GM18499 (cell line): Measurements from ENCODE around the gene SLC6A11.

Source experiments
- ATAC-seq: cut with Tn5 transposase; IDR thresholded peaks from one replicate; pipeline ENCODE4 v1.9.1; 2021; ENCODE audit warnings: moderate number of reproducible peaks; ENCODE audit not compliant: insufficient read depth, unreplicated experiment

The SLC6A11 gene

DNA sequence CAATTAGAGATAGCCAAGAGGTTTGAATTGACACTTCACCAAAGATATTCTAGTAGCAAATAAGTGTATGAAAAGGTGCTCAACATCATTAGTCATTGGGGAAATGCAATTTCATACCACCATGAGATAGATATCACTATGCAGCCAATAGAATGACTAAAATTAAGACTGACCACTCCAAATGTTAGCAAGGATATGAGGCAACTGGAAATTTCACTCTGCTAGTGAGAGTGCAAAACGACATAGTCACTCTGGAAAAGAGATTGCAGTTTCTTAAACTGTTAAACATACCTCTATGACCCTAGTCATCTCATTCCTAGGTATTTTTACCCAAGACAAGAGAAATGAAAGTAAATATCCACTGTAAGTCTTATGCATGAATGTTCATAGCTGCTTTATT, 27.6 kb upstream of the SLC6A11 start:
- no peak for ATAC-seq

DNA sequence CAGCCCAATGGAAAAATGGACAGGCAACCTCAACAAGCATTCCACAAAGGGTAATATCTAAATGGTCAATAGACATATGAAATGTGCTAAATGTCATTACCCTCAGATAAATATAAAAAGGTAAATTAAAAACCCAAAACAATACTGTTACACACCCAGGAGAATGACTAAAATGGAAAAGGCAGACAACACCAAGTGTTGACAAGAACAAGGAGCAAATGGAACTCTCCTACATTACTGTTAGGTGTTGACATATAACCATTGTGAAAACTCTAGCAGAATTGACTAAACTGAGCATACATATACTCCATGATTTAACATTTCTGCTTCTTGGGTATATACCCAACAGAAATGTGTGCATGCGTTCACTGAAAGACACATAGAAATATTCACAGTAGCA, 25.3 kb upstream of the SLC6A11 start:
- no peak for ATAC-seq

- ATAC-seq = no peak
Observed at GRCh38 chr3:10792208-10792607, 23.8 kb upstream of the SLC6A11 start.

GRCh38 chr3:10798600-10799367, 17.2 kb upstream of the SLC6A11 start:
- ATAC-seq = no peak

DNA sequence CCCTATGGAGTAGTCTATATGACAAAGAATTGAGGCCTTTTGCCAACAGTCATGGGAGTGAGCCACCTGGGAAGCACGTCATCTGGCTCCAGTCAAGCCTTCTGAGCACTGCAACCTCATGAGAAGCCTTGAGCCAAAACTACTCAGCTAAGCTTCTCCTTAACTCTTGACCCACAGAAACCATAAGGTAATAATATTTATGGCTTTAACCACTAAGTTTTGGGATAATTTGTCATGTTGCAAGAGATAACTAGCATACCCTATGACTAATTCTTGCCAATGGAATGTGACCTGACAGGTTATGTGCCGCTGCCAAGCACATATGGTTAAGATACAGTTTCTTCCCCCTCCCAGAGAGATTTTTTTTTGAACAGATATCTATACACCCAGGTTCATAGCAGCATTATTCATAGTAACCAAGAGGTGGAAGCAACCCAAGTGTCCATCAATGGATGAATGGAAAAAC, 11.8 kb upstream of the SLC6A11 start:
- no peak for ATAC-seq

GRCh38 chr3:10806006-10806405, 10.0 kb upstream of the SLC6A11 start:
- ATAC-seq = no peak

DNA sequence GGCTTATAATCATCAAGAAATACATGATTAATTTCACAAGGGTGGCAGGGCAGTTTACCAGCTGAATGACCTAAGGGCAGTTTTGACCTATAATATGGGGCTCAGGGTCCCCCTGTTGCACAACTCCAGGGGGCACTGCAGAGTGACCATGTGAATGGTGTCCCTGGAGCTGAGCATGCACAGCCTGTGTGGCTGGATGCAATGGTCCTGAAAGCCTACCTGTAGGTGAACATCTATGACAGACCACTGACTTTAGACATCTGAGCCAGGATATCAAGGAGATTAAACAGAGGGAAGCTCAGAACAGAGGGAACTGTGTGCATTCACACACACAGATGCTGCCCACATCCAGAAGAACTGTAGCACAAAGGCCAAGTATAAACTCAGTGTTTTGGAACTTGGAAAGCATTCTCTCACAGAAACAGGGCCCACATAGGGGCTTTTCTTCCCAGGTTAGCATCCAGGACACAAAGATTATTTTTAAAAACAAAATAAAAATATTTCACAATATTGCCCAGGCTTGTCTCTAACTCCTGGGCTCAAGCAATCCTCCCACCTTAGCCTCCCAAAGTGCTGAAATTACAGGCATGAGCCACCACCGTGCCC, 7.8 kb upstream of the SLC6A11 start:
- ATAC-seq = no peak

DNA sequence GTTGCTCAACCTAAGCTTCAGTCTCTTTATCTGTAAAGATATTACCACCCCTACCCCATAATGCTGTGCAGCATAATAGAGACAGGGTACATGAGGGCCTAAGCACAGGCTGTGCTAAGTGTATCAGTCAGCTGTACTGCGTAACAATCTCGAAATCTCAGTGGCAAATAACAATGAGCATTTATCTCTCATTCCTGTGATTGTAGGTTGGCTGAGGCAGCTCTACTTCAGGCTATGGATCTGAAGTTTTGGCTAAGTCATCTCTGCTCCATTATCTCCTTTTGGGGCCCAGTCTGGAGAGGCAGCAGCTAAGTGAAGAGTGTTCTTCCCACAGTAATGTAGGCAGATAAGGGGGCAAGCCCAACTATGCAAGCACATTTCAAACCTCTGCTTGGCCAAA, 7.1 kb upstream of the SLC6A11 start:
- no peak for ATAC-seq

GRCh38 chr3:10810376-10810775, 5.7 kb upstream of the SLC6A11 start:
- no peak for ATAC-seq

DNA sequence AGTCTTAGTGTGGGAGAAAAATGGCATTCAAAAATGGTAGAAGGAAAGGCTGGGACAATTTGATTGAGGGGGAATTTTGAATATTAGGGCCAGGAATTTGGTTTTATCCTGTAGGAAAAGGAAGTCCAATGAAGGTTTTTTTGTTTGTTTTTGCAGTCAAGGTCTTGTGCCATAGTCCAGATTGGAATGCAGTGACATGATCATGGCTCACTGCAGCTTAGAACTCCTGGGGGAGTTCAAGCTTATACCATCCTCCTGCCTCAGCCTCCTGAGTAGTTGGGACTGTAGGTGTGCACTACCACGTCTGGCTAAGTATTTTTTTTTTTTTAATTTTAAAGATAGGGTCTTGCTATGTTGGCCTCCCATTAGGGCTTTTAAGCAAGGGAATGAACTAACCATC, 2.6 kb upstream of the SLC6A11 start:
- ATAC-seq = no peak

GRCh38 chr3:10814623-10815022, 1.4 kb upstream of the SLC6A11 start:
- no peak for ATAC-seq

DNA sequence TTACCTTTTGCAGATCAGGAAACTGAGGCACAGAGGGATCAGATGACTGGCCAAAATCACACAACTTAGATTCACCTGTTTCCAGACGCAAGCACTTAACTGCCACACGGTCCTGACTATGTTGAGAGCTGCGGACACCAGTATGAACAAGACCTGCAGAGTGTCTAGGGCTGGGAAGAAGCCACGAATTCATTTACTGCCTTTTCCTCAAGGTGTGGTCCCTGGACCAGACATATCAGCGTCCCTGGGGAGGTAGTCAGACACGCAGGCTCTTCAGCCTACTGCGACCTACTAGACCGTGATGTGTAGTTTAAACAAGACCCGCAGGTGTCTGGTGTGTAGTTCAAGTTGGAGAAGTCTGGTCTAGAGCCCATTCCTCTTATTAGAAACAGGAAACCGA, 541 bp upstream of the SLC6A11 start:
- no peak for ATAC-seq

DNA sequence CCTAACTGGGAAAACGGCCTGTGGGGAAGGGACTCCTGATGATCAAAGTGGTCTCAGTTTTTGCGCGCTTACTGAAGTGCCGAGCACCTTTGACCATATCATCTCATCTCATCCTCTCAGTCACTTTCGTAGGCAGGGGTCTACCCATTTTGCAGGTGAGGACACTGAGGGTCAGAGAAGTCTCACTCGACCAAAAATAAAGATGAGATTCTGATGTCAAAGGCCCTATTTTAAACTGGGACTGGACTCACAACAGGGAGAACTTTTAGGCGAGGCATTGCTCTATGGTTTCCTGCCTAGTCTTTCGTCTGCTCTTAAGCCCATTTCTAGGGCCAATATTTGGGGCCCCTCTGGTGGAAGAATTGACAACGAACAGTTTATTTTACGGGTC, 830 bp downstream of the SLC6A11 start:
- ATAC-seq = no peak

DNA sequence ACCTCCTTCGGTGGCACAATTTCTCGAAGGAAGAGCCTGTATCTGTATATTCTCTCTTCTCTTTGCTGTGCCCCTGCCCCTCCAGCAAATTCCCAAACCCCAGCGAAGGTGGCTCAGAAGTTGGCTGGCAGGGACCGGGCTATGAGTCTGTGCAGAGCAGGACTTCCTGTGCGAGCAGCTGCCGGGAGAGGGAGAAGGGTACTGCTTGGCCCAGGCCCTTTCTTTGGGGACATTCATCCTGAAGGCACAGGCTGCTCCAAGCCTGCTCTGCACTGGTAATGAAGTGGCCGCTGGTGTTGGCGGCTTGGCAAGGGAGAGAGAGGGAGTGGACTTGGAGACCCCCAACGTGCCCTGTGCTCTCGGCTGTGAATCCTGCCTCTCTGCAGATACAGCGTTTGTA, 1.5 kb downstream of the SLC6A11 start:
- no peak for ATAC-seq

- ATAC-seq = no peak
Observed at GRCh38 chr3:10822055-10822454, 6.0 kb downstream of the SLC6A11 start.

DNA sequence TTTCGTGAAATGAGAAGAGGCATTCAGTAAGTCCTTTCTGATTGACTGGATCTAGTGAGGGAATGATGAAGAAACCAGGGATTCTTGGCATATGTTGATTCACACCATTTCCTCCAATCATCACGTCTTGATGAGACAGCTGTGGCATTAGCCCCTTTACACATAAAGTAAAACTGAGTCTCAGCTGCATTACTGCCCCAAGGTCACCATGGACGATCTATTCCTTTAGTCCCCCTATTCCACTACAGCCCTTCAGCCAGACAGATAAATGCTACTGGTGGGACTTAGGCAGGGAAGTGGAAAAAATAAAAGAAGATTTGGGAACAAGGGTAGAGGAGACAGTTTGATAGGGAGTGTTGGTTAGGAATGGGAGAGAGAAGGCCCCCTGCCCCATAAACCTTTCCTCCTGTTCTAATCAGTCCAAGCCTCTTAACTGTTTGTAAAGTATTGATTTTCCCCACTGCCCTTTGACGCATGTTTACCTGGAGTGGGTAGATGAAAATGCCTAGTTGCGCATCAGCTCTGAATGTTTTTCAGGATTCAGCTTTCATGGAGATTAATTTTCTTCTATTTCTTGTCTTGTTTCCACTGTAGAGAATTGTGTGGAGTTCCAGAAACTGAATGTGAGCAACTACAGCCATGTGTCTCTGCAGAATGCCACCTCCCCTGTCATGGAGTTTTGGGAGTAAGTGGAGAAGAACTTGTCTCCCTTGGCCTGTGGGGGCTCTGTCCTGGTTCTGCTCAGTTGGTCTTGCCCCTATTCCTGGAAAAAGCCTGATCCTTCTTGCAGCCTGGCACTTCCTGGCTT, 6.9 kb downstream of the SLC6A11 start:
- no peak for ATAC-seq

- no peak for ATAC-seq
Observed at GRCh38 chr3:10823516-10823818, 7.4 kb downstream of the SLC6A11 start.

- ATAC-seq = no peak
Observed at GRCh38 chr3:10824468-10824867, 8.4 kb downstream of the SLC6A11 start.

DNA sequence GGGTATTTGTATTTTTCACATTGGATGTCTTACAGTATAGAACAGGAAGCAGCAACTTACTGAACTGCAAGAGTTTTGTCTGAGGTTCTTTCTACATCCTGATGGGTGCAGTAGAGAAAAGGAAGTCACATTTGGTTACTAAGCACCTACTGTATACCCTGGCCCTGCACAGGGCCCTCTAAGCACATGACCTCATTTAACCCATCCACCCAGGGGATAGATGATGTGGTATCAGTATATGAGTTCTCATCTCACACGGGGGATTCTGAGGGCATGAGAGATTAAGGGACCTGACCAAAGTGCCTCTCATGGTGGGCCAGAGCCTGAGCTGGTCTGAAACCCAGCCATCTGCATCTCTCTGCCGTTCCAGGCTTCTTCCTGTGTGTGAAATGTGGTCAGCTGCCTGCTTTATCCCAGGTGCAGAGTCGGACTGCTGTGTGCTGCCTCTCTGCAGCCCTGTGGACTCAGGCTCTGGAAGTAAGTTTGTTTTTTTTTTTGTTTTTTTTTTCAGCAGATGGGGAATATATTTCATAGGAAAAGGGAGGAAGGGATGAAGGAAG, 17.9 kb downstream of the SLC6A11 start:
- ATAC-seq = no peak

DNA sequence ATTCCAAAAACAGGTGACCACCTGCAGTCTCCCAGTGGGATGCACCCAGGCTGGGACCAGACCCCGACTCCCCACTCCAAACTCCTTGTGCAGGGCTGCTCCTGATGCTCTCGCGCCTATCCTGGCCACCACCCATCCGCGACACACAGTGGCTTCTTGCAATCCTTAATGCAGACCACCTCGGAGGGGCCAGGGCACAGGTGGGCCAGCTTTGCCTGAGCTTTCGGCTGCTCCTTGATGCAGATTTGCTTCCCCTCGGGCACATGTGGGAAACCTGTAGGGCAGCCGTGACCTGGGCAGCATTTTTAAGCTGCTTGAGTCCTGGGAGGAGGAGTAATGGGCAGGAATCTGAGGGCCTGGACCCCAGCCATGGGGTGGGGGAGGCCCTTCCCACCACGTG, 18.9 kb downstream of the SLC6A11 start:
- ATAC-seq = no peak

- no peak for ATAC-seq
Observed at GRCh38 chr3:10835406-10835805, 19.4 kb downstream of the SLC6A11 start.
